Breast epithelium (tissue), 4 donors: Measurements from ENCODE around the gene NR3C1. TPM values are rescaled to one million over a fixed set of nuclear protein-coding genes. Genes with fewer than 3 reads are reported as not detected.

Experiments used
- DNase-seq, 2 donors: peaks; one replicate each; pipeline ENCODE4 v3.0.0-alpha.2; 2019; ENCODE audit warnings: low spot score in 2 of 2
- H3K27ac ChIP-seq, 2 donors: fragments of 200-600 bp; sonication (generic) in 1 of 2; one replicate each; pipeline ENCODE4 v1.5.1; 2016 to 2019; ENCODE audit warnings: mild to moderate bottlenecking in 1 of 2
- H3K27me3 ChIP-seq, 2 donors: fragments of 200-600 bp; sonication (generic) in 1 of 2; one replicate each; pipeline versions ENCODE4 v1.5.1 to v1.6.0; 2017 to 2019; ENCODE audit warnings: control low read depth in 1 of 2, mild to moderate bottlenecking in 1 of 2
- H3K36me3 ChIP-seq: fragments of 200-600 bp; one replicate; pipeline ENCODE4 v1.5.1; 2019
- H3K4me1 ChIP-seq, 2 donors: fragments of 200-600 bp; sonication (generic); one replicate each; pipeline ENCODE4 v1.5.1; 2016 to 2019; ENCODE audit warnings: control low read depth in 1 of 2
- H3K4me3 ChIP-seq, 3 donors: fragments of 200-600 bp; sonication (generic); 1 replicate in 2 of 3; 2 replicates in 1 of 3; pipeline ENCODE4 v1.5.1; 2016 to 2019; ENCODE audit warnings: mild to moderate bottlenecking in 3 of 3, moderate library complexity in 2 of 3
- H3K9me3 ChIP-seq, 2 donors: fragments of 200-600 bp; sonication (generic) in 1 of 2; one replicate each; pipeline ENCODE4 v1.5.1; 2016 to 2019; ENCODE audit warnings: control low read depth in 1 of 2
- CTCF ChIP-seq, 3 donors: fragments of 450-650 bp; IDR thresholded peaks; one replicate each; pipeline ENCODE4 v1.5.1; 2016 to 2017; ENCODE audit warnings: antibody characterized with exemption in 3 of 3, mild to moderate bottlenecking in 3 of 3, moderate library complexity in 3 of 3
- POLR2A ChIP-seq: fragments of 450-650 bp; IDR thresholded peaks from one replicate; pipeline ENCODE4 v1.6.1; 2016; ENCODE audit warnings: antibody characterized with exemption, mild to moderate bottlenecking, moderate library complexity
- POLR2AphosphoS5 ChIP-seq, 3 donors: sonication (generic); formaldehyde crosslinking; IDR thresholded peaks; one replicate each; pipeline ENCODE4 v1.6.1; 2017; ENCODE audit warnings: antibody characterized with exemption in 3 of 3
- intact Hi-C: fragments of 100-400 bp; cut with DNase I; formaldehyde crosslinking; loops from one replicate; pipeline ENCODE4 v1.15.1; 2023; ENCODE audit warnings: low total_unique reads
- total RNA-seq, 3 donors: library from RNA; depleted of rRNA; stranded (reverse); fragments of >200 nt; gene quantifications; one replicate each; pipeline ENCODE4 v1.1.0, GENCODE V29; 2016

The NR3C1 gene
- total RNA-seq, 3 donors from 2014 or later = 51.1 to 122 (median 69.7) TPM

DNA sequence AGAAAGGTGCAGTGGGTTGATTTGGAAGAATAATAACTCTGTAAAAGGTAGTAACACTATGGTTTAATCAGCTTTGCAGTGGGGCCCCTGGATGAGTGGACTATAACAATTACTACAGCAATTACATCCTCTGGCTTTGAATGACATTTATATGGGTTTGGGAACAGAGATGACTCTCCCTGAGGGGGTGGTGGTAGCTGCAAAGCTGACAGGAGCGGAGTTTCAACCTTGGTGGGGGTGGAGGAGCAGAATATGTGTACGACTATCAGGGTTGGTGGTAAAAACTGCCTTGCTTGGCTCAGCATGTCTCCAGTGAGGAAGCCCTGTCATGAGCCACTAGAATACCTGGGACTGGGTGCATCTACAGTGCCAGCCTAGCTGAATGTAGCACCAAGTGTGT is 28.3 kb upstream of the NR3C1 start:
- Histone ChIP-seq H3K4me1 (no peaks in the 10 kb centered on the region), H3K27ac (no peak overlapping the region), H3K4me3 (no peak overlapping the region), H3K9me3 (no peaks in the 10 kb centered on the region), H3K27me3 (no peaks in the 10 kb centered on the region), H3K36me3 (no peaks in the 10 kb centered on the region)
- DNase-seq = no peak
- TF ChIP-seq POLR2AphosphoS5 (IDR thresholded peaks at IDR 0.05) = no peak
- no peak for TF ChIP-seq CTCF (IDR thresholded peaks at IDR 0.05)
- TF ChIP-seq POLR2A = no peak
- intact Hi-C loops = no loop called here

GRCh38 chr5:143428738-143429420 is 25.4 kb upstream of the NR3C1 start:
- H3K4me3 ChIP-seq = no peak overlapping the region
- H3K36me3 ChIP-seq = no peaks in the 10 kb centered on the region
- intact Hi-C loops = no loop called here
- H3K27ac ChIP-seq = no peak overlapping the region
- no peaks in the 10 kb centered on the region for H3K4me1 ChIP-seq
- H3K9me3 ChIP-seq = no peaks in the 10 kb centered on the region
- no peak for DNase-seq
- TF ChIP-seq POLR2AphosphoS5 (IDR thresholded peaks at IDR 0.05) = no peak
- no peak for TF ChIP-seq CTCF (IDR thresholded peaks at IDR 0.05)
- no peak for TF ChIP-seq POLR2A
- no peaks in the 10 kb centered on the region for H3K27me3 ChIP-seq

DNA sequence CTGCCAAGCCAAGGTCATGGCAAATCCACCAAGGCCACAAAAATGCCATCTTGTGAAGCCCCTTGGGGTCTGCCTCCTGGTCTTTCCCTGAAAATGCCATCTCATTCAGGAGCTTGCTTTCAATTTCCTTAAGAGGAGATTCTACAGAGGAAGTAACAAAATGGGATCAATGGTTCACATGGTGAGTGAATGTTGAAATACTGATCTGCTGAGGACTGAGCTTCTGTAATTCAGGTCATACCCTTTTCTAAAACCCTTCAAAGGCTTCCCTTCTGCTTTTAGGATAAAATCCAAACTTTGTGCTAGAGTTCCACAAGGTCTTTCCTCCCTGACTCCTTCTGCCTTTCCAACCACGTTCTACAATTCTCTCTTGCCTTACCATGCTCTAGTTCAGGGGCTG is 24.7 kb upstream of the NR3C1 start:
- H3K4me1 ChIP-seq = no peaks in the 10 kb centered on the region
- H3K36me3 ChIP-seq = no peaks in the 10 kb centered on the region
- no peak for DNase-seq
- H3K9me3 ChIP-seq = no peaks in the 10 kb centered on the region
- no peaks in the 10 kb centered on the region for H3K27me3 ChIP-seq
- intact Hi-C loops = no loop called here
- H3K4me3 ChIP-seq = no peak overlapping the region
- TF ChIP-seq CTCF (IDR thresholded peaks at IDR 0.05) = no peak
- TF ChIP-seq POLR2A = no peak
- TF ChIP-seq POLR2AphosphoS5 (IDR thresholded peaks at IDR 0.05) = no peak
- H3K27ac ChIP-seq = no peak overlapping the region

- Histone ChIP-seq H3K9me3 (no peaks in the 10 kb centered on the region), H3K27me3 (no peaks in the 10 kb centered on the region), H3K27ac (no peak overlapping the region), H3K4me3 (no peak overlapping the region), H3K4me1 (no peaks in the 10 kb centered on the region), H3K36me3 (no peaks in the 10 kb centered on the region)
- no peak for TF ChIP-seq POLR2AphosphoS5 (IDR thresholded peaks at IDR 0.05)
- no peak for TF ChIP-seq POLR2A
- no peak for TF ChIP-seq CTCF (IDR thresholded peaks at IDR 0.05)
- intact Hi-C loops = no loop called here
- no peak for DNase-seq
Measured at GRCh38 chr5:143427122-143427735, 23.7 kb upstream of the NR3C1 start.

DNA sequence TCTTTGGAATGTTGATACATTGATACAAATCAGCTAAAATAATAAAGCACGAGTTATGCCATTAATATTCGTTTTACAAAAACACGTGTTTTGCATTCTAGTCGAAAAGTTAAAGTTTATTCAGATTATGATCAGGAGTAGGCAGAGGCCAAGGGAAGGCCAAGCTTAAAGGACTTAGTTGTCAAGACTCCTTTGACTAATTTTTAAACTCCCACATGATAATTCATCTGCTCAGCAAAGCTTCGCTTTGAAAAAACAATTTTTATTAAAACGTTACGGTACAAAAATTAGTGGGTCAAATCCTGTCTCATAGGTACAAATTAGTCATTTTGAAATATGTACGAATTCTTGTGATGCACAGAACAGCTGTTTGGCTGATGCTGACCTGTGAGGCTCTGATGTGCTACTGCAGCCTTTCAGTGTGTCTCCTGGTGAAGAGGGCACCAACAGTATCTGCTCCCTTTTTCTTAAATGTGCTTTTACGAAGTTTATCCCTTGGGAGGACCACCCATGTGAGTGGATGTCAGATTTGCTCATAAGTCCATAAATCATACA is 23.0 kb upstream of the NR3C1 start:
- Histone ChIP-seq H3K27me3 (no peaks in the 10 kb centered on the region), H3K4me3 (no peak overlapping the region), H3K9me3 (no peaks in the 10 kb centered on the region), H3K36me3 (no peaks in the 10 kb centered on the region), H3K27ac (no peak overlapping the region), H3K4me1 (no peaks in the 10 kb centered on the region)
- intact Hi-C loops = no loop called here
- DNase-seq = no peak
- TF ChIP-seq POLR2AphosphoS5 (IDR thresholded peaks at IDR 0.05) (no peak), CTCF (IDR thresholded peaks at IDR 0.05) (no peak), POLR2A (no peak)
